ENCODE data around the gene VSX1. TPM values are rescaled to one million over a fixed set of nuclear protein-coding genes. Genes with fewer than 3 reads are reported as not detected.

VSX1 gene
- total RNA-seq, 1 donor from 2014 or later = not detected

GRCh38 chr20:25039697-25040437 lies 42.1 kb downstream of the VSX1 start:
- no peak for DNase-seq

GRCh38 chr20:25038591-25039015 lies 43.3 kb downstream of the VSX1 start:
- no peaks in the 10 kb centered on the region for H3K36me3 Mint-ChIP-seq (ENCODE audit: unreplicated experiment)
- no peak overlapping the region for H3K4me3 Mint-ChIP-seq (ENCODE audit: unreplicated experiment)
- no peak overlapping the region for H3K27ac Mint-ChIP-seq (ENCODE audit: unreplicated experiment)
- H3K9me3 Mint-ChIP-seq (ENCODE audit: unreplicated experiment) = peaks cover 3% of the 10 kb centered on the region
- H3K27me3 Mint-ChIP-seq (ENCODE audit: unreplicated experiment) = peaks cover 3% of the 10 kb centered on the region
- no peaks in the 10 kb centered on the region for H3K4me1 Mint-ChIP-seq (ENCODE audit: low read depth, unreplicated experiment)
- DNase-seq = no peak
- TF ChIP-seq CTCF (IDR thresholded peaks at IDR 0.05; ENCODE audit: partially characterized antibody, unreplicated experiment) = no peak

More at GRCh38 chr20:25039697-25040437, 42.1 kb downstream of the VSX1 start:
- Mint-ChIP-seq H3K4me3 (ENCODE audit: unreplicated experiment) (no peak overlapping the region), H3K36me3 (ENCODE audit: unreplicated experiment) (no peaks in the 10 kb centered on the region), H3K27ac (ENCODE audit: unreplicated experiment) (no peak overlapping the region), H3K9me3 (ENCODE audit: unreplicated experiment) (peaks cover 3% of the 10 kb centered on the region), H3K4me1 (ENCODE audit: low read depth, unreplicated experiment) (no peaks in the 10 kb centered on the region), H3K27me3 (ENCODE audit: unreplicated experiment) (peaks cover 1% of the 10 kb centered on the region)
- no peak for TF ChIP-seq CTCF (IDR thresholded peaks at IDR 0.05; ENCODE audit: partially characterized antibody, unreplicated experiment)

GRCh38 chr20:25038103-25038410 lies 43.9 kb downstream of the VSX1 start:
- H3K4me1 Mint-ChIP-seq (ENCODE audit: low read depth, unreplicated experiment) = no peaks in the 10 kb centered on the region
- no peaks in the 10 kb centered on the region for H3K36me3 Mint-ChIP-seq (ENCODE audit: unreplicated experiment)
- no peak for DNase-seq
- TF ChIP-seq CTCF (IDR thresholded peaks at IDR 0.05; ENCODE audit: partially characterized antibody, unreplicated experiment) = no peak
- H3K4me3 Mint-ChIP-seq (ENCODE audit: unreplicated experiment) = no peak overlapping the region
- no peak overlapping the region for H3K27ac Mint-ChIP-seq (ENCODE audit: unreplicated experiment)
- peaks cover 5% of the 10 kb centered on the region for H3K27me3 Mint-ChIP-seq (ENCODE audit: unreplicated experiment)
- peaks cover 3% of the 10 kb centered on the region for H3K9me3 Mint-ChIP-seq (ENCODE audit: unreplicated experiment)

- Mint-ChIP-seq H3K27me3 (ENCODE audit: unreplicated experiment) (peaks cover 5% of the 10 kb centered on the region), H3K36me3 (ENCODE audit: unreplicated experiment) (no peaks in the 10 kb centered on the region), H3K9me3 (ENCODE audit: unreplicated experiment) (peaks cover 3% of the 10 kb centered on the region), H3K4me1 (ENCODE audit: low read depth, unreplicated experiment) (no peaks in the 10 kb centered on the region), H3K4me3 (ENCODE audit: unreplicated experiment) (no peak overlapping the region), H3K27ac (ENCODE audit: unreplicated experiment) (no peak overlapping the region)
- no peak for DNase-seq
- no peak for TF ChIP-seq CTCF (IDR thresholded peaks at IDR 0.05; ENCODE audit: partially characterized antibody, unreplicated experiment)
These were observed 44.4 kb downstream of the VSX1 start for GRCh38 chr20:25037288-25038102.

All from glutamatergic neuron (in vitro differentiated cells).